Measurements from ENCODE around the gene SH2D4B. TPM values are rescaled to one million over a fixed set of nuclear protein-coding genes. Genes with fewer than 3 reads are reported as not detected.

The SH2D4B gene
- total and polyA plus RNA-seq, 2 donors (not counting 3 experiments of a cell fraction or from before 2014, with no cell fraction given) = not detected

- Histone ChIP-seq H3K9me1 (replicated peaks; ENCODE audit: control insufficient read depth, extremely low read depth, insufficient read depth, low read length) (no peaks in the 10 kb centered on the region), H3K9me3 (replicated peaks; ENCODE audit: control insufficient read depth, insufficient read depth, low read length) (no peaks in the 10 kb centered on the region), H3K9ac (replicated peaks; ENCODE audit: extremely low read depth, insufficient read depth, low read length) (no peak overlapping the region), H4K20me1 (replicated peaks; ENCODE audit: control insufficient read depth, extremely low read depth, insufficient read depth, low read length) (no peaks in the 10 kb centered on the region), H3K79me2 (ENCODE audit: control insufficient read depth, insufficient read depth, low read length) (no peaks in the 10 kb centered on the region), H3K36me3 (ENCODE audit: control insufficient read depth in 2 of 2, extremely low read depth in 1 of 2, insufficient read depth in 2 of 2, low read length in 2 of 2) (no peaks in the 10 kb centered on the region), H2AFZ (ENCODE audit: low read depth, low read length) (no peak overlapping the region), H3K4me1 (ENCODE audit: control insufficient read depth, extremely low read depth, insufficient read depth, low read length) (no peaks in the 10 kb centered on the region), H3K27ac (ENCODE audit: insufficient read depth, low read depth, low read length) (no peak overlapping the region), H3K27me3 (ENCODE audit: control insufficient read depth in 2 of 2, insufficient read depth in 2 of 2, low read length in 2 of 2) (peaks cover 0 to 2% of the 10 kb centered on the region in 2 experiments), H3K4me3 (replicated peaks in 1 of 3; ENCODE audit: insufficient read depth in 1 of 3, low read depth in 1 of 3, low read length in 3 of 3) (no peak overlapping the region), H3K4me2 (ENCODE audit: insufficient read depth, low read length) (no peak overlapping the region)
- DNase-seq (ENCODE audit: low read depth, low spot score) = no peak
- dilution Hi-C loops (cut with MboI; ENCODE audit: extremely low pct_ligation_motif_present, low sequenced_read_pairs) = no loop called here
- ChIA-PET CTCF (no interaction called here), POLR2A (no interaction called here)
- intact Hi-C loops (cut with micrococcal nuclease) = no loop called here
- no TSS peak for BruUV-seq (replicated peaks)
- TF ChIP-seq FOS (IDR thresholded peaks at IDR 0.05; ENCODE audit: borderline replicate concordance, insufficient read depth, low read length) = no peak
- no peak for TF ChIP-seq GATA2 (IDR thresholded peaks at IDR 0.05; ENCODE audit: insufficient read depth, insufficient read length, low read depth, low read length)
- TF ChIP-seq JUN (IDR thresholded peaks at IDR 0.05; ENCODE audit: borderline replicate concordance, insufficient read depth, insufficient read length, low read depth) = no peak
- no peak for TF ChIP-seq MYC (IDR thresholded peaks at IDR 0.05; ENCODE audit: low read depth, low read length)
- no peak for TF ChIP-seq POLR2A (IDR thresholded peaks at IDR 0.05; ENCODE audit: low read depth, low read length)
- TF ChIP-seq CTCF (IDR thresholded peaks at IDR 0.05; ENCODE audit: extremely low read depth in 1 of 2, insufficient read depth in 1 of 2, low read depth in 1 of 2, low read length in 2 of 2) = no peak
- TF ChIP-seq POLR2AphosphoS5 (IDR thresholded peaks at IDR 0.05; ENCODE audit: insufficient read depth, low read depth, low read length) = no peak
- no peak for TF ChIP-seq EZH2 (IDR thresholded peaks at IDR 0.05; ENCODE audit: borderline replicate concordance, low read depth, low read length, severe bottlenecking)
- TF ChIP-seq MAX (IDR thresholded peaks at IDR 0.05; ENCODE audit: insufficient read depth, insufficient read length) = no peak
- no peak for FAIRE-seq
Observed at GRCh38 chr10:80630324-80630723, 92.6 kb downstream of the SH2D4B start.

Data from endothelial cell of umbilical vein (primary cell).